HG03196 (cell line): Measurements from ENCODE around the gene PHF11.
A peak's percentile ranks its signal among the peaks of the same experiment; 100 is the strongest.
"Not testable (repeated sequence)": the region's sequence is repeated elsewhere in the genome, so short reads cannot be mapped to it uniquely, and the experiment has no call there.

ENCODE experiments used
- ATAC-seq: cut with Tn5 transposase; IDR thresholded peaks from one replicate; pipeline ENCODE4 v1.9.1; 2021; ENCODE audit not compliant: unreplicated experiment

The PHF11 gene

GRCh38 chr13:49495783-49496762 lies at the start of gene PHF11:
PHF11 (plus strand) TSS chr13:49495953; CDS start chr13:49496002, 49 bp downstream.
- ATAC-seq, result peak; percentile 86

- no peak for ATAC-seq
Observed at GRCh38 chr13:49446473-49446872, 49.3 kb upstream of the PHF11 start.

GRCh38 chr13:49448753-49449152 lies 47.0 kb upstream of the PHF11 start:
- no peak for ATAC-seq

DNA sequence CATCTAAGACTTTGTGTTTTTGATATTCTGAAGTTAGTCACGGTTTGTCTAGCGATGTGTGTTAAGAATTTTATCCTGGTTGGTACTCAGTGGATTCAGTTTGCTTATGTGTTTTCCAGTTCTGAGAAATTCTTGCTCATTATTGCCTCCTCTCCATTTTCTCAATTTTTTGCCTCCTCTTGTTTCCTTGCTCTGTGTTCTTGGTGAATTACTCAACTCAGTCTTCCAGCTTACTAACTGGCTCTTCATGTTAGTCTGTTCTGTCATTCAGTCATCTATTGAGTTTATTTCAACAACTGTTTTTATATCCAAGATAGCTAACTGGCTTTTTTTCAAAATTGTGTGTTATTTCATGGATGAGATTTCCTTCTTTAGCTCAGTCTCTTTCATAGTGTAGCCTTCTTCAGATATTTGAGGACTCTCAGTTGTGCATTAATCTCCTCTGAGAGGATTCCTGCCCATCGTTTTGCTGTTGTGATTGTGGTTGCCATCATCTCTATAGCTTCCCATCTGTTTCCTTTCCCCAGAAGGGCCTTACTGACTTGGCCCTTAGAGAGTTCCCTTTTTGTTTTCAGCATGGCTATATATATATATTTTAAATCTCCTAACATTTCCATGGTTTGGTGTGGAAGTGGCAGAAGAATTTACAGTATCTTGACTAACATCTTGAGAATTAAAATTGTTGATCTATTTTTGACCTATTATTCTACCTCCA lies 45.5 kb upstream of the PHF11 start:
- no peak for ATAC-seq

DNA sequence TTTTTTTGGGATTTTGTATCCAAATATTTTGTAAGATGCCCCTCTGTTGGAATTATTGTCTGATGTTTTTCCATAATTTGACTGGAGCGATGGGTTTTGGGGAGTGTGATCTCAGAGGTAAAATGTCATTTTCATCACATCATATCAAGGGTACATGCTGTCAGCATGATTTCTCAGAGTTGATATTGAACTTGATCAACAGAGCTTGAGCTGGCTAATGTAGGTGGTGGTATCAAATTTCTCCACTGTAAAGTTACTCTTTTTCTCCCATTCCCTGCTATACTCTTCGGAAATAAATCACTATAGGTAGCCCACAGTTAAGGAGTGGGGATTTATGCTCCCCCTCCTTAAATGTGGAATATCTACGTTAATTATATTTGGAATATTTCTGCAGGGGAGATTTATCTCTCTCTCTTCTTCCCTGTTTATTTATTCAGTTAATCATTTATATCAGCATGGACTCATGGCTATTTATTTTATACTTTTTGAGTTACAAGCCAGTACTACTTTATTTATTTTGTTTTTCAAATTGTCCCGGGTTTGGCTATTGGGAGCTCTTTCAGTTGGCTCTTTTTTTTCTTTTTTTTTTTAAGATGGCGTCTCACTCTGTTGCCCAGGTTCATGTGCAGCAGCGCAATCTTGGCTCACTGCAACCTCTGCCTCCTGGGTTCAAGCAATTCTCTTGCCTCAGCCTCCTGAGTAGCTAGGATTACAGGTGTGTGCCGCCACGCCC lies 42.9 kb upstream of the PHF11 start:
- ATAC-seq, result no peak

DNA sequence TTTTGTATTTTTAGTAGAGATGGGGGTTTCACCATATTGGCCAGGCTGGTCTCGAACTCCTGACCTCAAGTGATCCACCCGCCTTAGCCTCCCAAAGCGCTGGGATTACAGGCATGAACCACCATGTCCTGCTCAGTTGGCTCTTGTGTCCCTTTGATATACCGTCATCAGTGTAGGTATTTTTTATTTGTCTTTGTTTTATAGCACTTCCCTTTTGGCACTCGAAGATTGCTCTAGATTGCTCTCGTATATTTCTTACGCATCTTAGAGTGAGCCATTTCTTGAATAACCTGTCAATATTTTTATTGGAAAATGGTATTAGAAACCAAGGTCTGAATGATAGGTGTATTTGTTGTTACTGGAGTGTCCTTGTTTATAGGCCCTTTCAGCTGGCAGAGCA lies 42.3 kb upstream of the PHF11 start:
- ATAC-seq, result no peak

- peak; percentile 87 for ATAC-seq
Observed at GRCh38 chr13:49454388-49455006, 41.3 kb upstream of the PHF11 start.

DNA sequence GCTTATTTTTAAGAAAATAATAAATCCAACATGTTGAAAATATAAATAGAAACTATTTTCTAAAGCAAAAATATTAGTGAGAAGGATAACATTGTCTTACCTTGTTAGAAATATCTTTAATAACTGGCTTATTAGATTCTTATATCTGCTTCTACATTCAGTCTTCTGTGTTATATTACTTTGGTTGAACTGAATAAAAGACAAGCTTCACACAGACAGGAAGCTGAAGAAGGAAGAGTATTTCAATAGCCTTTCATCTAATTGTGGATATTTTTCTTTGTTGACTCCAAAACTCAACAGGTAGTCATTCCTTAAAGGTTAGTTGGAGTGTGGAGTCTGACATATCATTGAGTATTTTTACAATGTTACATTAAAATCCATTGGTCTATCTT lies 40.8 kb upstream of the PHF11 start:
- ATAC-seq, result peak; percentile 19

DNA sequence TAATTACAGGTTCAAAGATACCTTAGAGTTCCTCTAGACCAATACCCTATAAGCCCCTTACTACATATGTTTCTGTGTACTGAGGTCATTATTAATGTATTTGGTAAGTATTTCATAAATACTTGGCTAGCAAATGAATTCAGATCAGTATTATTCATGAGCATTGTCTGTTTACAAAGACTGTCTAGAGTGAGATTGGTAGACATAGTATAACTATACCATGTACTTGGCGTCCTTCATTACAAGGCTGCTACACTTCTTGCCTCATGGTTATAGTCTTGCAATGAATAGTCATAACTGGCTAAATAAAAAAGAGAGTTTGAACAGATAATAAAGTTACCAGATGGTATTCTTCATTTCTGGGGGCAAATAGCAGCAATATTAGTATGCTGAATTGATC lies 39.6 kb upstream of the PHF11 start:
- ATAC-seq, result no peak

GRCh38 chr13:49457221-49457620 lies 38.5 kb upstream of the PHF11 start:
- ATAC-seq, result no peak

- no peak for ATAC-seq
Observed at GRCh38 chr13:49459580-49459979, 36.2 kb upstream of the PHF11 start.

DNA sequence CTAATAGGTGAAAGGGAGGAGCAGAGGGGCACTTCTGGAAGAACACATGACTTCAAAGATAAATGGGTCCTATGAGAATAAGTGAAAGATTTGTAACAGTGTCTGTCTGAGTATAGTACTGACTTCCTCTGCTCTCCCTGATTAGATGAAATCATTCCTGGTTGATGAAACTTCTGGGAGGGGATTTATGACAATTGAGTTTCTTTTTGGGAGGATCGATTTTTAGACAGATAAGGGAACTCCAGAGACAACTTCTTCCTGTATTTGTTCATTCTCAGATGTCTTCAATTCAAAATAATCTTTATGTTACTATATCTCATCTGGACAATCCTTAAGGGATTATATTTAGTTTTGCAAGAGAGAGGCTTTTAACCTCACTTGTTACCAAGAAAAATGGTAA lies 31.7 kb upstream of the PHF11 start:
- no peak for ATAC-seq

GRCh38 chr13:49464621-49465325 lies 31.0 kb upstream of the PHF11 start:
- ATAC-seq, result no peak

DNA sequence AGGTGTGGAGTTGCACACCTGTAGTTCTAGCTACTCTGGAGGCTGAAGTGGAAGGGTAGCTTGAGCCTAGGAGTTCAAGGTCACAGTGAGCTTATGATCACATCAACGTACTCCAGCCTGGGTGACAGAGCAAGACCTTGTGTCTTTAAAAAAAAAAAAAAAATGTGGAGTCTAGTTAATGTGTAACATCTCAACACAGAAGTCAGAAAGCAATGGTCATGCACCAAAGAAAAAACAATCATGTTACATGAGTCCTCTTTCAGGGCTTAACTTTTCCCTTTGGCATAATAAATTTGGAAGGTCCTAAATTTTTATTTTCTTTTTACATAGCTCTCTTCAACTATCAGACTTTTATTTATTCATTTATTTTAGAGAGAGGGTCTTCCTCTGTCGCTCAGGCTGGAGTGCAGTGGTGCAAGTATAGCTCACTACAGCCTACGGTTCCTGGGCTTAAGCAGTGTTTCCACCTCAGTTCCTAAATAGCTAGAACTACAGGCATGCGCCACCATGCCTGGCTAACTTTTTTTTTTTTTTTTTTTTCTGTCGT lies 29.4 kb upstream of the PHF11 start:
- no peak for ATAC-seq

GRCh38 chr13:49472186-49472585 lies 23.6 kb upstream of the PHF11 start:
- no peak for ATAC-seq

- no peak for ATAC-seq
Observed at GRCh38 chr13:49476529-49476928, 19.2 kb upstream of the PHF11 start.

DNA sequence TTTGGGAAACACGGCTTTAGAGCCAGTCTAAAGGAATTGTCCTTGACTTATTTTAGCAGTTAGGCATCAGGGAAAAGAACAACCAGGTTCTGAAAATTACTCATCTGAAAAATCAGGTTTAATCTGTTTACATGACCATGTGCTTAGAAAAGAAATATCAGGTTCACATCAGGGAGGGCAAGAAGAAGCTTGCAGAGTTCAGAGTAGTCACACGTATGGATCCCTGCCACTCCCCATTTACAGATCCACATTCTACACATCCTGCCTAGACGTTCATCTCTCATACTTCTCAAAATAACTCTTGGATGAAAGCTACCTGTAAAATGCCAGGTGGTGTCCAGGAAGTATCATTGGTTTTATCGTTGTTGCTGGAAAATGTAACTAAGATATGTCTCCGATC lies 14.0 kb upstream of the PHF11 start:
- ATAC-seq, result no peak

DNA sequence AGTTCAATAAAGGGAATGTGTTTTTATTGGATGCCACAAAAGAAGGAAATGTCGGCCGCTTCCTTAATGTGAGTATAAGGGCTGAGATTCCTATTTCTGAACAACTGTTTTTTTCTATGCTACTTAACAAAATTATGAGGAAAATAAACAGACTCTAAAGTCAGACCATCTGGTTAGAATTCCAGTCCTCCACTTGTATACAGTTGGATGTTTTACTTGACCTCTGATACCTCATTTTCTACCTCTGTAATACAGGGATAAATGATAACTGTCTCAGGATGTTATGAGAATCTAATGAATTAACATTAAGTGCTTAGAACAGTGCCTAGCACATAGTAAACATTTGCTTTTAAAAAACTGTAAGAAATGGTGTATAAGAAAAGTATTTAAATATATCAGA lies 7.2 kb upstream of the PHF11 start:
- ATAC-seq, result no peak

DNA sequence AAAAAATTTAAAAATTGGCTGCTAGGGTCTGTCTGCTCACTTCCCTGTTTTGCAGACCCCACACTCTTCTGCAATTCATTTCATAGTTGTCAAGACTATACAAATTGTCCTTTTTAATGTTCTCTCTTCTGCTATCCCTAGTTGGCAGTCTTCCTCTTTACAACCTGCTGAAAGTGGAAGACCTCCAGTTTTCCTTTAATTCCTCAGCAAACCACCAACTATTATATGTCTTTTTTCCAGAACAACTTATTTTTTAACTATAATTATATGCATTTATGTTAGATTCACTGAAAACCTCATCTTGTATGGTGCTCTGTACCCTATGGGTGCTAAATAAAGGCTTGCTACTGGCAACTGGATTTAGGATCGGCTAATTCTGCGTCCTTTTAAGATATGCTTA lies 1.1 kb upstream of the PHF11 start:
- no peak for ATAC-seq

DNA sequence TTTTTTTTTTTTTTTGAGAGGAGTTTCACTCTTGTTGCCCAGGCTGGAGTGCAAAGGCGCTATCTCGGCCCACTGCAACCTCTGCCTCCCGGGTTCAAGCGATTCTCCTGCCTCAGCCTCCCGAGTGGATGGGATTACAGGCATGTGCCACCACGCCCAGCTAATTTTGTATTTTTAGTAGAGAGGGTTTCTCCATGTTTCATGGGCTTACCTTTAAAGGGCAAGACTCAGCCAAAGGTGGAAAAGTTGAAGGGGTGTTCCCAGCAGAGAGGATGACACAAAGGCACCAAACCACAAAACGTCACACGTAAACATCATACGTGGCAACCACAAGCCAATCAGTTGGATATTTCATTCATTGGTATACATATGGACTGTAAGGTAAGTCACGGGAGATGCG lies 1.1 kb downstream of the PHF11 start:
- ATAC-seq, result not testable (repeated sequence)
